Epidermal melanocyte (primary cell): ENCODE data around the gene BCLAF1.
"Not testable (repeated sequence)": the region's sequence is repeated elsewhere in the genome, so short reads cannot be mapped to it uniquely, and the experiment has no call there.

Experiments used
- DNase-seq: peaks from one replicate; pipeline ENCODE4 v3.0.0; 2011; ENCODE audit warnings: low spot score; ENCODE audit not compliant: insufficient read length

Gene BCLAF1

GRCh38 chr6:136249811-136250685, 39.6 kb downstream of the BCLAF1 start, which contains the start of gene MTFR2:
MTFR2 (minus strand) TSS chr6:136250311; CDS start chr6:136249099, 1,212 bp downstream.
- DNase-seq = peak; percentile 98

DNA sequence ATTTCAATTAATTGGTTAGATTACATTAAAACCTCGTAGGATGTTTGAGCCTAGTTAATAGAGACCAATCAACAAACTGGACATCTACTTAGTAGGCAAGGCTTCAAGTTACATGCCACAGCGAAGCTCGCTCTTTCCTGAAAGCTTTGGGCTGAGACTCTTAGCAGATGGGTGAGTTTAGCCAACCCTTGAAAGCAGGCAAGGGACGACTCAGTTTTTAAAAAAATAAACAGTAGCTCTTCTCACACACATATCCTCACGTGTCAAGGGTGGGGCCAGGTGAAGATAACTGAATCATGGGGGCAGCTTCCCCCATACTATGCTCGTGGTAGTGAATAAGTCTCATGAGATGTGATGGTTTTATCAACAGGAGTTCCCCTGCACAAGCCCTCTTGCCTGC, 40.3 kb downstream of the BCLAF1 start:
- no peak for DNase-seq

- DNase-seq = no peak
Measured at GRCh38 chr6:136244061-136244616, 45.5 kb downstream of the BCLAF1 start.

- no peak for DNase-seq
Measured at GRCh38 chr6:136236466-136237293, 53.0 kb downstream of the BCLAF1 start.

DNA sequence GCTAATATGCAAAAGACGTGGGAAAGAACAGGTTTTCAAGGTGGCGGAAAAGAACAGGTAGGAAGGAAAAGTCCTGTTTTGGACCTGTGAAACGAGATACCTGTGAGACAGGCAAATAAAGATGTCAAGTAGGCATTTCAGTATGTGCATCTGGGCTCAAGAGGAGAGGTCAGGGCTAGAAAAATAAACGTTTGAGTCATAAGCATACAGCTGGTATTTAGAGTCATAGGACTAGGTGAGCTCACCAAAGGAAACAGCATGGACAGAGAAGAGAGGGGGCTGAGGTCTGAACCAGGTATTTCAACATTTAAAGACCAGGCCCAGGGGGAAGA, 54.4 kb downstream of the BCLAF1 start:
- no peak for DNase-seq

- DNase-seq = no peak
Measured at GRCh38 chr6:136232701-136233100, 56.9 kb downstream of the BCLAF1 start.

- no peak for DNase-seq
Measured at GRCh38 chr6:136230219-136230853, 59.3 kb downstream of the BCLAF1 start.

DNA sequence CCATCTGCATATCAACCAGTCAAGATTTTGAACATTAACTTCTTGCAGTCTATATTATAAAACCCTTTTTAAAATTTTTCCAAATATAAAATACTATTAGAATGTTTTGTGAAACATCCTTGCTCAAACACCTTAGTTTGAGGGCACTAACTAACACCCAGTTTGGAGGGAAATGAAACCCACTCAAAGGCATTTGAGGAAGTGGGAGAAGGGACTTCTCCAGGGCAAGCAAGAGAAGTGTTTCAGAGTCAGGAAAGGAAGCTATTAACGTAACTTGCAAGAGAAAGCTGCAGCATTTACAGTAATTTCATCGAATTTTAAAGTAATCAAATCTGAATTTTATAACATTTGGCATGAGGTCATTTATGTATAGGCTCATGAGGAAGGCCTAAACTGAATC, 60.8 kb downstream of the BCLAF1 start:
- no peak for DNase-seq

DNA sequence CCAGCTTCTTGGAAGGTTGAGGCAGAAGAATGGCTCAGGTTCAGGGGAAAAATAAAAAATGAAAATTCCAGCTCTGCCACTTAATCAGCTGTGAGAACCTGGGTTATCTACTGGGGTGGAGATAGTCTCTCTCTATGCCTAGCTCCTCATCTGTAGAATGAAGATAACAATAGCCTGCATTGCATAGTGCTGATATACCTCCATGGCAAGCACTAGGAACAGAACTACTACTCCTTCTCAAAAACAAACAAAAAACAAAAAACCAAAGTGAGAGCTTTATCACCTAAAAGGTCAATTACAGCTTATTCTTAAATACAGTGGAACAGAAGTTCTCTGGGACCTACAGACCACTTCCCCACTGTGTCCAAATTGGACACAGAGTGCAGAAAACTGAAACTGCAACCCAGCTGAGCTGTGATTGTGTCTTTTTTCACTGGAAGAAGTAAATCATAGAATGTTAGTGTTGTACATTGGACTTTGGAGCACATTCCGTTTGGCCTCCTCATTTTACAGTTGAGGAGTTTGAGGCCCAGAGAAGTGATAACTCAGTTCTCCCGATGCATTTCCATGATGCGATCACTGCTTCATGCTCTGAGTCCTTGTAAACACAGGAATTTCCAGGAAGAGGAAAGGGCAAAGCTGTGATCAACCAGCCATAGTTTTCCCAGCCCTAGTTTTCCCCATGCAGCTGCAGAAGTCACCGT, 62.8 kb downstream of the BCLAF1 start:
- no peak for DNase-seq

- peak; percentile 56 for DNase-seq
Measured at GRCh38 chr6:136226027-136226673, 63.5 kb downstream of the BCLAF1 start.

DNA sequence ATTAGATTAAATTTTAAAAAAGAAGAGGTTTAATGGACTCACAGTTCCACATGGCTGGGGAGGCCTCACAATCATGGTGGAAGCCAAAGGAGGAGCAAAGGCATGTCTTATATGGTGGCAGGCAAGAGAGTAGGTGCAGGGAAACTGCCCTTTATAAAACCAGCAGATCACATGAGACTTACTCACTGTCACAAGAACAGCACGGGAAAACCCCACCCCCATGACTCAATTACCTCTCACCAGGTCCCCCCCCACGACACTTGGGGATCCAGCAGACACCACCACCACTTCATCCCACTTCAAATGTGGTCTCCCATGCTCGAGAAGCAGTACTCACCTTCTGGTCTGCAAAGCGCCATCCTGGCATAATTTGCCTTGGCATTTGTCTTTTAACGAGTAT, 64.2 kb downstream of the BCLAF1 start:
- DNase-seq = no peak

- DNase-seq = not testable (repeated sequence)
Measured at GRCh38 chr6:136224974-136225373, 64.7 kb downstream of the BCLAF1 start.

GRCh38 chr6:136216503-136217401, 72.9 kb downstream of the BCLAF1 start:
- DNase-seq = no peak

DNA sequence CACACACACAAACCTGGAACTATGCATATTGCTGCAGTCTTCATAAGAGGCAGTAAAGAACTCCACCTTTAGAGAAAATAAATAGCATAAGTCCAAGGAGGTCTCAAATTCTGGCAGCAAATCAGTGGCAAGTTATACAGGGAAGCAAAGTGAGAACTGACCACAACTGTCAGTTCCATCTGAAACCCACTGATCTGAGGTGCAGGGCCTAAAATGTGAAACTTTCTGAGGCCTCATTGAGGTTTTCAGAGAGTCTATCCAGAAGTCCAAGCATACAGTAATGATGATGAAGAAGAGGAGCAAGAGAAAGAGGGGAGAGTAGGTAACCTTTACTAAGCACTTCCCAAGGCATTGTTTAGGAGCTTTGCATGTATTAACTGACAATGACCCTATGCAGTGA, 75.8 kb downstream of the BCLAF1 start:
- DNase-seq = no peak

DNA sequence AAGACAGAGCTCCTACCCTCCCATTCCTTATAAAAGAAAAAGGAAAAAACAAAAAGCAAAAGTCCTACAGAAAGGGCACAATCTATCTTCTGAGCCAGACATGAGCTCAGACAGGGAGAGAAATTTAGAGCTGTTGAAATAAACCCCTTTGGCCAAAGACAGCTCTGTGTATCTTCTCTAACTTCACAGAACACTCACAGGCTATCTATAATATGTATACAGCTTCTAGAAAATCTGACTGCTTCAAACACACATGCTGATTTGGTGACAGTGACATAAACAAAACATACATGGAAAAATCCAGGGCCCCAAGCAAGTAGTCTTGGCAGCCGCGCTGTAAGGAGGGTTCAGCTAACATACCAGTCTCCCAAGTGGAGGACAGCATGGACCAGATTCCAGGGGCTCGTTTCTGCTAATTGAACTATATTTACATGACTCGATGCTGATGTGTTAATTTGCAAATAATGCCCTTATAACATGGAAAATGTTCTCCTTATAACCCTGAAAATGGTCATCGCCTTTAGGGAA, 76.6 kb downstream of the BCLAF1 start:
- DNase-seq = no peak

GRCh38 chr6:136212608-136213007, 77.0 kb downstream of the BCLAF1 start:
- no peak for DNase-seq

GRCh38 chr6:136210398-136211165, 79.1 kb downstream of the BCLAF1 start:
- DNase-seq = no peak

DNA sequence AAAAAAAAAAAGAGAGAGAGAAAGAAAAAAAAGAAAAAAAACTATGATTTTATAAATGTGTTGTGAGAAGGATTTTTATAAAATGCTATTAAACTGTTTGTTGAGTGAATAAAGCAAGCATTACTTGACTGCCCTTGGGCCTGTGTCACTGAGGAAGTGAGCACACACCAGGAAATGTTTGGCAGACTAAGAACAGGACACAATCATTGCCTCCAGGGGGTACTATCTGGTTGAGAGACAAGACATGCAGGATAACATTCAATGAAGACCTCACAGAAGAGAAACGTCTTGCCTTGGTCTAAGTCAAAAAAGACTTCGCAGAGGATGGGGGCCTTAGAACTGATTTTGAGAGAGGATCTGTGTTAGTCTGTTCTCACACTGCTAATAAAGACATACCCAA, 80.2 kb downstream of the BCLAF1 start:
- DNase-seq = no peak
